ENCODE results near the gene BRD4. TPM values are rescaled to one million over a fixed set of nuclear protein-coding genes. Genes with fewer than 3 reads are reported as not detected.
"Not testable (repeated sequence)": the region's sequence is repeated elsewhere in the genome, so short reads cannot be mapped to it uniquely, and the experiment has no call there.

BRD4 gene
- total and polyA plus RNA-seq, 5 donors from 2014 or later = 6.6 to 168 (median 9.4) TPM

DNA sequence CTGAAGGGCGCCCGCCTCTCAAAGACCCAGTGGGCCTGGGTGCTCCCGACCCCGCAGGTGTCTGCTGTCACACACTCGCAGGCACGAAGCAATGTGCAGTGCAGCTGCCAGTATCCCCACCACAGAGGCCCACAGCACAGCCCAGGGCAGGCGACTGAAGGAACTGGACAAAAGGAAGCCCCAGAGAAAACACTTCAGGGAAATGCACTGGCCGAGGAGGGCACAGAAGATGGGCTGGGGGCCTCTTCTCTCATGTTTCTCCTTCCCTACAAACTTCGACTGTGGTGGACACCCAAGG, 37.2 kb upstream of the BRD4 start:
- Mint-ChIP-seq H3K36me3 (peaks cover 15% of the 10 kb centered on the region), H3K4me1 (peaks cover 0 to 10% (median 1%) of the 10 kb centered on the region in 4 donors), H3K9me3 (peaks cover 0 to 3% (median 0%) of the 10 kb centered on the region in 7 donors), H3K27ac (no peak overlapping the region), H3K4me3 (no peak overlapping the region), H3K27me3 (no peaks in the 10 kb centered on the region)
- no peak for ATAC-seq (ENCODE audit: low read depth in 2 of 2)
- H3K36me3 ChIP-seq (ENCODE audit: control insufficient read depth, insufficient read depth, low read length) = peaks cover 75% of the 10 kb centered on the region
- no peaks in the 10 kb centered on the region for H3K9me3 ChIP-seq (ENCODE audit: control insufficient read depth in 2 of 2, low read length in 2 of 2)
- H3K27ac ChIP-seq (ENCODE audit: insufficient read depth, low read length, poor library complexity, severe bottlenecking) = no peak overlapping the region
- no peak overlapping the region for H3K4me3 ChIP-seq (ENCODE audit: low read depth, low read length)
- no peak for DNase-seq
- no peaks in the 10 kb centered on the region for H3K27me3 ChIP-seq (ENCODE audit: control insufficient read depth, insufficient read depth, low read length)
- no peaks in the 10 kb centered on the region for H3K4me1 ChIP-seq (ENCODE audit: control insufficient read depth, insufficient read depth, low read length, poor library complexity, severe bottlenecking)

- no peaks in the 10 kb centered on the region for H3K27me3 ChIP-seq (ENCODE audit: control insufficient read depth, insufficient read depth, low read length)
- H3K27ac Mint-ChIP-seq = no peak overlapping the region
- DNase-seq (no peak), ATAC-seq (ENCODE audit: low read depth in 2 of 2) (no peak)
- H3K27ac ChIP-seq (ENCODE audit: insufficient read depth, low read length, poor library complexity, severe bottlenecking) = no peak overlapping the region
- H3K36me3 ChIP-seq (ENCODE audit: control insufficient read depth, insufficient read depth, low read length) = peaks cover 74% of the 10 kb centered on the region
- peaks cover 0 to 3% (median 0%) of the 10 kb centered on the region in 7 donors for H3K9me3 Mint-ChIP-seq
- H3K4me3 Mint-ChIP-seq = no peak overlapping the region
- peaks cover 15% of the 10 kb centered on the region for H3K36me3 Mint-ChIP-seq
- no peak overlapping the region for H3K4me3 ChIP-seq (ENCODE audit: low read depth, low read length)
- no peaks in the 10 kb centered on the region for H3K27me3 Mint-ChIP-seq
- H3K4me1 Mint-ChIP-seq = peaks cover 0 to 6% (median 1%) of the 10 kb centered on the region in 4 donors
- no peaks in the 10 kb centered on the region for H3K4me1 ChIP-seq (ENCODE audit: control insufficient read depth, insufficient read depth, low read length, poor library complexity, severe bottlenecking)
- H3K9me3 ChIP-seq (ENCODE audit: control insufficient read depth in 2 of 2, low read length in 2 of 2) = no peaks in the 10 kb centered on the region
Observed at GRCh38 chr19:15368798-15369593, 36.7 kb upstream of the BRD4 start.

GRCh38 chr19:15368051-15368632, 35.8 kb upstream of the BRD4 start:
- H3K27ac Mint-ChIP-seq = no peak overlapping the region
- no peak overlapping the region for H3K4me3 ChIP-seq (ENCODE audit: low read depth, low read length)
- H3K4me3 Mint-ChIP-seq = no peak overlapping the region
- ATAC-seq (ENCODE audit: low read depth in 2 of 2) (no peak), DNase-seq (no peak)
- H3K9me3 ChIP-seq (ENCODE audit: control insufficient read depth in 2 of 2, low read length in 2 of 2) = no peaks in the 10 kb centered on the region
- H3K4me1 Mint-ChIP-seq = peaks cover 0 to 4% (median under 1%) of the 10 kb centered on the region in 4 donors
- H3K36me3 ChIP-seq (ENCODE audit: control insufficient read depth, insufficient read depth, low read length) = peaks cover 68% of the 10 kb centered on the region
- H3K9me3 Mint-ChIP-seq = peaks cover 0 to 3% (median 0%) of the 10 kb centered on the region in 7 donors
- no peaks in the 10 kb centered on the region for H3K27me3 ChIP-seq (ENCODE audit: control insufficient read depth, insufficient read depth, low read length)
- peaks cover 16% of the 10 kb centered on the region for H3K36me3 Mint-ChIP-seq
- H3K27me3 Mint-ChIP-seq = no peaks in the 10 kb centered on the region
- no peak overlapping the region for H3K27ac ChIP-seq (ENCODE audit: insufficient read depth, low read length, poor library complexity, severe bottlenecking)
- H3K4me1 ChIP-seq (ENCODE audit: control insufficient read depth, insufficient read depth, low read length, poor library complexity, severe bottlenecking) = no peaks in the 10 kb centered on the region

DNA sequence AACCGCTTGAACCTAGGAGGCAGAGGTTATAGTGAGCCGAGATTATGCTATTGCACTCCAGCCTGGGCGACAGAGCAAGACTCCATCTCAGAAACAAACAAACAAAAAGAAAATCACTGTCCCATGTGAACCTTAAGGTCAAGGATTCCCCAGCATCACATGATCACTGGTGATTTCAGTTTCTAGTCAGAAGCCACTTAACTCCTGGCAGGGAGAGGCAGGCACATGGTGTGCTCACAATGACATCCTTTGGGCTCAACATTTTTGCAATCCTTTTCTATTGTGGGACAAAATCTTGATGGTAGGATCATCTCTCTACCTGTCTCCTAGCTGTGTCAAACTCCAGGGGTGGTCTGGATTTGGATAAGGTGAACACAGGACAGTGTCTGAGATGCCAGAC, 35.1 kb upstream of the BRD4 start:
- H3K9me3 Mint-ChIP-seq = peaks cover 0 to 3% (median 0%) of the 10 kb centered on the region in 7 donors
- peaks cover 13% of the 10 kb centered on the region for H3K36me3 Mint-ChIP-seq
- Histone ChIP-seq H3K4me1 (ENCODE audit: control insufficient read depth, insufficient read depth, low read length, poor library complexity, severe bottlenecking) (no peaks in the 10 kb centered on the region), H3K9me3 (ENCODE audit: control insufficient read depth in 2 of 2, low read length in 2 of 2) (no peaks in the 10 kb centered on the region), H3K4me3 (ENCODE audit: low read depth, low read length) (no peak overlapping the region), H3K36me3 (ENCODE audit: control insufficient read depth, insufficient read depth, low read length) (peaks cover 64% of the 10 kb centered on the region), H3K27ac (ENCODE audit: insufficient read depth, low read length, poor library complexity, severe bottlenecking) (no peak overlapping the region), H3K27me3 (ENCODE audit: control insufficient read depth, insufficient read depth, low read length) (no peaks in the 10 kb centered on the region)
- no peak for ATAC-seq (ENCODE audit: low read depth in 2 of 2)
- DNase-seq = no peak
- H3K4me3 Mint-ChIP-seq = no peak overlapping the region
- H3K4me1 Mint-ChIP-seq = peaks cover 0 to 2% (median 0%) of the 10 kb centered on the region in 4 donors
- H3K27ac Mint-ChIP-seq = no peak overlapping the region
- H3K27me3 Mint-ChIP-seq = no peaks in the 10 kb centered on the region

DNA sequence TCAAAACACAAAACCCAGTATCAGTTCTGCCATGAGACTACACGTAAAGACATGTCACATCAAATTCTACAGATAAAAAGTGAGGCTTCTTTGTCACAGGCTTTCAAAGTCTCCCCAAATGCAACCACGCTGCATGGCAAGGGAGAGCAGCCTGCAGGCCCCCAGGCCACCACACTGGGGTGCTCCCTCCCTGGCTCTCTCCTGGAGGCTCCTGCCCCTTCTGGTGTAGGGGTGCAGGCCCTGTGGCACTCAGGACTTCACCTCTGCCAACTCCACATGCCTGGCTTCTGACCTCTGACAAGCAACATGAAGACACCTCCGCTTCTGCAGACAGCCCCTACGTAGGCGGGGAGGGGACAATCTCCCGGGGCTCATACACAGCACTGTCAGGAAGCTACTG, 32.9 kb upstream of the BRD4 start:
- peaks cover 61% of the 10 kb centered on the region for H3K36me3 ChIP-seq (ENCODE audit: control insufficient read depth, insufficient read depth, low read length)
- Mint-ChIP-seq H3K4me3 (peak overlapping the region in 1 of 4 donors; percentile 33), H3K27me3 (no peaks in the 10 kb centered on the region), H3K36me3 (peaks cover 17% of the 10 kb centered on the region), H3K27ac (no peak overlapping the region), H3K9me3 (peaks cover 0 to 3% (median 0%) of the 10 kb centered on the region in 7 donors), H3K4me1 (peaks cover 0 to 2% (median 0%) of the 10 kb centered on the region in 4 donors)
- no peak for ATAC-seq (ENCODE audit: low read depth in 2 of 2)
- peaks cover 3% of the 10 kb centered on the region for H3K4me1 ChIP-seq (ENCODE audit: control insufficient read depth, insufficient read depth, low read length, poor library complexity, severe bottlenecking)
- H3K4me3 ChIP-seq (ENCODE audit: low read depth, low read length) = no peak overlapping the region
- H3K27ac ChIP-seq (ENCODE audit: insufficient read depth, low read length, poor library complexity, severe bottlenecking) = no peak overlapping the region
- no peaks in the 10 kb centered on the region for H3K27me3 ChIP-seq (ENCODE audit: control insufficient read depth, insufficient read depth, low read length)
- H3K9me3 ChIP-seq (ENCODE audit: control insufficient read depth in 2 of 2, low read length in 2 of 2) = no peaks in the 10 kb centered on the region
- no peak for DNase-seq

GRCh38 chr19:15363791-15364190, 31.5 kb upstream of the BRD4 start:
- DNase-seq; H3K9me3 Mint-ChIP-seq; H3K4me1 ChIP-seq (ENCODE audit: control insufficient read depth, insufficient read depth, low read length, poor library complexity, severe bottlenecking); ATAC-seq (ENCODE audit: low read depth in 2 of 2); H3K27me3 ChIP-seq (ENCODE audit: control insufficient read depth, insufficient read depth, low read length); H3K27me3 Mint-ChIP-seq; H3K4me3 Mint-ChIP-seq; H3K9me3 ChIP-seq (ENCODE audit: control insufficient read depth in 2 of 2, low read length in 2 of 2); H3K27ac ChIP-seq (ENCODE audit: insufficient read depth, low read length, poor library complexity, severe bottlenecking); H3K4me3 ChIP-seq (ENCODE audit: low read depth, low read length); H3K27ac Mint-ChIP-seq; H3K4me1 Mint-ChIP-seq: not testable (repeated sequence)
- peaks cover 60% of the 10 kb centered on the region for H3K36me3 ChIP-seq (ENCODE audit: control insufficient read depth, insufficient read depth, low read length)
- H3K36me3 Mint-ChIP-seq = peaks cover 22% of the 10 kb centered on the region

- H3K36me3 ChIP-seq (ENCODE audit: control insufficient read depth, insufficient read depth, low read length) = peaks cover 60% of the 10 kb centered on the region
- not testable (repeated sequence) for H3K9me3 Mint-ChIP-seq; H3K4me1 Mint-ChIP-seq; H3K9me3 ChIP-seq (ENCODE audit: control insufficient read depth in 2 of 2, low read length in 2 of 2); H3K4me3 Mint-ChIP-seq; H3K27me3 ChIP-seq (ENCODE audit: control insufficient read depth, insufficient read depth, low read length); H3K27ac ChIP-seq (ENCODE audit: insufficient read depth, low read length, poor library complexity, severe bottlenecking); H3K4me3 ChIP-seq (ENCODE audit: low read depth, low read length); DNase-seq; ATAC-seq (ENCODE audit: low read depth in 2 of 2); H3K27me3 Mint-ChIP-seq; H3K4me1 ChIP-seq (ENCODE audit: control insufficient read depth, insufficient read depth, low read length, poor library complexity, severe bottlenecking); H3K27ac Mint-ChIP-seq
- H3K36me3 Mint-ChIP-seq = peaks cover 26% of the 10 kb centered on the region
Observed at GRCh38 chr19:15363048-15363447, 30.7 kb upstream of the BRD4 start.

DNA sequence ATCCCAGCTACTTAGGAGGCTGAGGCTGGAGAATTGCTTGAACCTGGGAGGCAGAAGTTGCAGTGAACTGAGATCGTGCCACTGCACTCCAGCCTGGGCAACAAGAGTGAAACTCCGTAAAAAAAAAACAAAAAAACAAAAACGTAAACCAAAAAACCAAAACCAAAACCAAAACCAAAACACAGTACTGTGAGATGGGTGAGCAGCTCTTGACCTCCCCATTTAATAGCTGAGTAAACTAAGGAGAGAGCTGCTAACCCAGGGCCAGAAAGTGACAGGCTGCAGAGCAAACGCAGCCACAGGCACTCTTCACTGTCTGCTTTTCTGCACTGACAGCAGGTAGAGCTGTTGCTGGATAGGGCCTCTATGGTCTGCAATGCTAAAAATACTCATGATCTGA, 27.7 kb upstream of the BRD4 start:
- H3K36me3 Mint-ChIP-seq = peaks cover 36% of the 10 kb centered on the region
- H3K4me3 Mint-ChIP-seq; DNase-seq; H3K27ac ChIP-seq (ENCODE audit: insufficient read depth, low read length, poor library complexity, severe bottlenecking); H3K4me1 Mint-ChIP-seq; H3K4me3 ChIP-seq (ENCODE audit: low read depth, low read length); ATAC-seq (ENCODE audit: low read depth in 2 of 2); H3K4me1 ChIP-seq (ENCODE audit: control insufficient read depth, insufficient read depth, low read length, poor library complexity, severe bottlenecking); H3K9me3 ChIP-seq (ENCODE audit: control insufficient read depth in 2 of 2, low read length in 2 of 2); H3K27me3 Mint-ChIP-seq; H3K9me3 Mint-ChIP-seq; H3K27ac Mint-ChIP-seq; H3K27me3 ChIP-seq (ENCODE audit: control insufficient read depth, insufficient read depth, low read length): not testable (repeated sequence)
- H3K36me3 ChIP-seq (ENCODE audit: control insufficient read depth, insufficient read depth, low read length) = peaks cover 72% of the 10 kb centered on the region

Data from CD4-positive, CD25-positive, alpha-beta regulatory T cell (primary cell).